Esophagus muscularis mucosa (tissue), 3 donors: ENCODE data around the gene IQCH.

ENCODE experiments used
- POLR2A ChIP-seq: fragments of 450-650 bp; IDR thresholded peaks from one replicate; pipeline ENCODE4 v1.6.1; 2017; ENCODE audit warnings: antibody characterized with exemption, moderate library complexity, mild to moderate bottlenecking, low read depth
- TF ChIP-seq, protein P1 (sequence below), 3 experiments: fragments of 200-600 bp in 2 of 3; fragments of 450-650 bp in 1 of 3; sonication (generic) in 2 of 3; IDR thresholded peaks; one replicate each; pipeline ENCODE4 v1.5.1; 2017 to 2019; ENCODE audit warnings: antibody characterized with exemption in 3 of 3, mild to moderate bottlenecking in 2 of 3, moderate library complexity in 1 of 3

- TF ChIP-seq, protein P1, sequence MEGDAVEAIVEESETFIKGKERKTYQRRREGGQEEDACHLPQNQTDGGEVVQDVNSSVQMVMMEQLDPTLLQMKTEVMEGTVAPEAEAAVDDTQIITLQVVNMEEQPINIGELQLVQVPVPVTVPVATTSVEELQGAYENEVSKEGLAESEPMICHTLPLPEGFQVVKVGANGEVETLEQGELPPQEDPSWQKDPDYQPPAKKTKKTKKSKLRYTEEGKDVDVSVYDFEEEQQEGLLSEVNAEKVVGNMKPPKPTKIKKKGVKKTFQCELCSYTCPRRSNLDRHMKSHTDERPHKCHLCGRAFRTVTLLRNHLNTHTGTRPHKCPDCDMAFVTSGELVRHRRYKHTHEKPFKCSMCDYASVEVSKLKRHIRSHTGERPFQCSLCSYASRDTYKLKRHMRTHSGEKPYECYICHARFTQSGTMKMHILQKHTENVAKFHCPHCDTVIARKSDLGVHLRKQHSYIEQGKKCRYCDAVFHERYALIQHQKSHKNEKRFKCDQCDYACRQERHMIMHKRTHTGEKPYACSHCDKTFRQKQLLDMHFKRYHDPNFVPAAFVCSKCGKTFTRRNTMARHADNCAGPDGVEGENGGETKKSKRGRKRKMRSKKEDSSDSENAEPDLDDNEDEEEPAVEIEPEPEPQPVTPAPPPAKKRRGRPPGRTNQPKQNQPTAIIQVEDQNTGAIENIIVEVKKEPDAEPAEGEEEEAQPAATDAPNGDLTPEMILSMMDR (IDR thresholded peaks at IDR 0.05), result no peak
- no peak for TF ChIP-seq POLR2A
Measured at GRCh38 chr15:67421105-67421504, 166.5 kb downstream of the IQCH start.
